ENCODE data around the gene INIP. TPM values are rescaled to one million over a fixed set of nuclear protein-coding genes. Genes with fewer than 3 reads are reported as not detected.

Gene INIP
- total RNA-seq: 10 to 100 TPM; 12.6 to 16.2 TPM

DNA sequence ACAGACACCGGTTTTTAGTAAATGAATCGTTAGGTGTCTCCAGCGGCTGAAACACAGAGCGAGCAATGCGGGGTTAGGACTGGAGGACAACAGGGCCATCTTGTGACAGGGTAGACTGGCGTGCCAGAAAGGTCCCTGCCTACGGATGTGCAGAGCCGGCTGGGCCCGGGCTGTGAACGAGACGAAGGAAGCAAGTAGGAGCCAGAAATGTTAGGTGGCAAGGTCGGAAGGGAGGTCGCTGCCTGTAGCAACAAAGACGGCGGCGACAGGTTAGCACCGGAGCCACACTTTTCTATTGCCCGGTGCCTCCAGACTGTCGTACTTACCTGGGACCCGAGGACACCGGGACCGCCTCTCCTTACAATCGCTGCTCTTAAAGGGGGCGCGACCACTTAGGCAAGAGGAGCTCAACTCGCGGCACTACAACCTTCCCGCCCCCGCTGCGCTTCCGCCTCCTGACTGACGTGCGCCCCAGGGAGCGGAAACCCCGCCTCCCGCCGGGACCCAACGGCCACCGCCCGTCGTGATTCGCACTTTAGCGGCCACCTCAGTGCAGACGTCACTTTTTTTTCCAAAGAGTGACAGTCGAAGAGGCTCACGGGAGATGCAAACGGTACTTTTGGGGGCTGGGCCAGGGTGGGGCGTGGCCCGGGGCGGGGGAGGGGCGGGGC lies at the start of gene INIP:
TSS of gene INIP (minus strand) at position 457 of the 671 bp plus-strand sequence. CDS start 1,632 bp downstream, outside the sequence.
- Histone ChIP-seq H3K36me3 (no peaks in the 10 kb centered on the region), H3K4me1 (peaks cover 0 to 9% of the 10 kb centered on the region in 2 donors), H3K4me3 (peak within 1 kb of the TSS; percentile 85 to 89), H3K9me3 (no peaks in the 10 kb centered on the region), H3K27ac (peak within 1 kb of the TSS; percentile 90 to 91), H3K27me3 (no peaks in the 10 kb centered on the region)
- TF ChIP-seq, protein P1, sequence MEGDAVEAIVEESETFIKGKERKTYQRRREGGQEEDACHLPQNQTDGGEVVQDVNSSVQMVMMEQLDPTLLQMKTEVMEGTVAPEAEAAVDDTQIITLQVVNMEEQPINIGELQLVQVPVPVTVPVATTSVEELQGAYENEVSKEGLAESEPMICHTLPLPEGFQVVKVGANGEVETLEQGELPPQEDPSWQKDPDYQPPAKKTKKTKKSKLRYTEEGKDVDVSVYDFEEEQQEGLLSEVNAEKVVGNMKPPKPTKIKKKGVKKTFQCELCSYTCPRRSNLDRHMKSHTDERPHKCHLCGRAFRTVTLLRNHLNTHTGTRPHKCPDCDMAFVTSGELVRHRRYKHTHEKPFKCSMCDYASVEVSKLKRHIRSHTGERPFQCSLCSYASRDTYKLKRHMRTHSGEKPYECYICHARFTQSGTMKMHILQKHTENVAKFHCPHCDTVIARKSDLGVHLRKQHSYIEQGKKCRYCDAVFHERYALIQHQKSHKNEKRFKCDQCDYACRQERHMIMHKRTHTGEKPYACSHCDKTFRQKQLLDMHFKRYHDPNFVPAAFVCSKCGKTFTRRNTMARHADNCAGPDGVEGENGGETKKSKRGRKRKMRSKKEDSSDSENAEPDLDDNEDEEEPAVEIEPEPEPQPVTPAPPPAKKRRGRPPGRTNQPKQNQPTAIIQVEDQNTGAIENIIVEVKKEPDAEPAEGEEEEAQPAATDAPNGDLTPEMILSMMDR (IDR thresholded peaks at IDR 0.05): peak in 1 of 2 donors; percentile 29
- peak; percentile 94 for DNase-seq (ENCODE audit: low spot score)

DNA sequence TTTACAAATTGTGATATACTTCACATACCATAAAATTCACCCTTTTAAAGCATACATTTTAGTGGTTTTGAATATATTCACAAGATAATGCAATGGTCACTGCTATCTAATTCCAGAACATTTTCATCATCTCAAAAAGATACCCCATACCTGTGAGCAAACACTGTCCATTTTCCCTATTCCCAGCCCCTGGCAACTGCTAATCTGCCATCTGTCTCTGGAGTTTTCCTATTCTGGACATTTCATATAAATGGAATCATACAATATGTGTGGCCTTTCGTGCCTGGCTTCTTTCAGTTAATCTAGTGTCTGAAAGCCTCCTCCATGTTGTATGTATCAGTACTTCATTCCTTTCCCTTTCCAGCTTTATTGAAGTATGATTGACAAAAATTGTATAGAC lies 47.4 kb upstream of the INIP start:
- no peaks in the 10 kb centered on the region for H3K4me1 ChIP-seq
- DNase-seq (ENCODE audit: low spot score): no peak
- no peak overlapping the region for H3K4me3 ChIP-seq
- TF ChIP-seq, protein P1 (IDR thresholded peaks at IDR 0.05): no peak
- H3K27me3 ChIP-seq: no peaks in the 10 kb centered on the region
- H3K27ac ChIP-seq: no peak overlapping the region
- H3K36me3 ChIP-seq: no peaks in the 10 kb centered on the region
- peaks cover 0 to 5% of the 10 kb centered on the region in 2 donors for H3K9me3 ChIP-seq

GRCh38 chr9:112764837-112765236 lies 46.9 kb upstream of the INIP start:
- DNase-seq (ENCODE audit: low spot score): no peak
- Histone ChIP-seq H3K27me3 (no peaks in the 10 kb centered on the region), H3K4me3 (no peak overlapping the region), H3K27ac (no peak overlapping the region), H3K4me1 (no peaks in the 10 kb centered on the region), H3K9me3 (peaks cover 0 to 5% of the 10 kb centered on the region in 2 donors), H3K36me3 (no peaks in the 10 kb centered on the region)
- TF ChIP-seq, protein P1 (IDR thresholded peaks at IDR 0.05): no peak

- Histone ChIP-seq H3K4me1 (no peaks in the 10 kb centered on the region), H3K36me3 (no peaks in the 10 kb centered on the region), H3K9me3 (peaks cover 0 to 5% of the 10 kb centered on the region in 2 donors), H3K27me3 (no peaks in the 10 kb centered on the region), H3K4me3 (no peak overlapping the region), H3K27ac (no peak overlapping the region)
- TF ChIP-seq, protein P1 (IDR thresholded peaks at IDR 0.05): no peak
- no peak for DNase-seq (ENCODE audit: low spot score)
Measured at GRCh38 chr9:112764344-112764743, 46.4 kb upstream of the INIP start.

DNA sequence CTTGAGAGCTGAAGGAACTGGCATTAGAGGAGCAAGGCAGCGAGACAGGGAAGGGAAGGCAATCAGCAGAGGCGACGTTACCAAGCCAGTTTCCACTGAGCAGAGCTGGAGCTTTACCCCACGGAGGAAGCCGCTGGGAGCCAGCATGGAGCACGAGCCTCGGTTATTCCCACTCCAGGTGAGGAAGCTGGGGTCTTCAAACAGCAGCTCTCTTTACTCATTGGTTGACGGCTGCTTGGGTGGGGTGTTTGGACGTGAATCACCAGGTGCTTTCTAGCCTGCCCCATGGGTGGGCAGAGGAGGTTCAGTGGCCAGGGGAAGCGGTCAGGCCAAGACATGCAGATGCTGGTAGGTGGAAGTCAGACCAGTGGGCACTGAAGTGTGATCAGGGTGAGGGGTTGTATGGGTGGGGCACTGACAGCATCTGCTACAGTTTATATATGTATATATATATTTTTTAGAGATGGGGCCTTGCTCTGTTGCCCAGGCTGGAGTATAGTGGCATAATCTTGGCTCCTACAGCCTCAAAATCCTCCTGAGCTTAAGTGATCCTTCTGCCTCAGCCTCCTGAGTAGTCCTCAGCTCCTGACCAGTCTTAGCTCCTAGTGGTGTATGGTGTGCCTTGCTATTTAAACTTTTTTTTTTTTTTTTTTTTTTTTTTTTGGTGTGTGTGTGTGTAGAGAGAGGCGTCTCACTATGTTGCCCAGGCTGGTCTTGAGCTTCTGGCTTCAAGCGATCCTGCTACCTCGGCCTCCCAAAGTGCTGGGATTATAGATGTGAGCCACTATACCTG lies 45.0 kb upstream of the INIP start:
- peaks cover 0 to 5% of the 10 kb centered on the region in 2 donors for H3K9me3 ChIP-seq
- no peak for DNase-seq (ENCODE audit: low spot score)
- TF ChIP-seq, protein P1 (IDR thresholded peaks at IDR 0.05): no peak
- H3K27me3 ChIP-seq: no peaks in the 10 kb centered on the region
- no peak overlapping the region for H3K27ac ChIP-seq
- H3K36me3 ChIP-seq: no peaks in the 10 kb centered on the region
- H3K4me1 ChIP-seq: no peaks in the 10 kb centered on the region
- H3K4me3 ChIP-seq: no peak overlapping the region
